Gastrocnemius medialis (tissue), 4 donors: ENCODE results near the gene SMAD3. TPM values are rescaled to one million over a fixed set of nuclear protein-coding genes. Genes with fewer than 3 reads are reported as not detected.
"Not testable (repeated sequence)": the region's sequence is repeated elsewhere in the genome, so short reads cannot be mapped to it uniquely, and the experiment has no call there.

ENCODE experiments used
- ATAC-seq, 2 donors: fragments of 150-250 bp; one replicate each; pipeline ENCODE4 v1.9.1; 2016
- DNase-seq, 2 donors: peaks; one replicate each; pipeline ENCODE4 v3.0.0-alpha.2; 2019
- H3K27ac ChIP-seq, 4 donors: fragments of 200-600 bp; sonication (generic); 1 replicate in 1 of 4; 2 replicates in 3 of 4; pipeline ENCODE4 v1.5.1; 2016 to 2018; ENCODE audit warnings: mild to moderate bottlenecking in 2 of 4, moderate library complexity in 1 of 4
- H3K27me3 ChIP-seq, 3 donors: fragments of 200-600 bp; sonication (generic) in 2 of 3; 1 replicate in 1 of 3; 2 replicates in 2 of 3; pipeline versions ENCODE4 v1.5.1 to v1.6.0; 2016 to 2019; ENCODE audit warnings: mild to moderate bottlenecking in 1 of 3, moderate library complexity in 1 of 3
- H3K36me3 ChIP-seq, 2 donors: fragments of 200-600 bp; sonication (generic) in 1 of 2; one replicate each; pipeline ENCODE4 v1.5.1; 2017 to 2018
- H3K4me1 ChIP-seq, 2 donors: fragments of 200-600 bp; sonication (generic) in 1 of 2; one replicate each; pipeline ENCODE4 v1.5.1; 2016 to 2017; ENCODE audit warnings: mild to moderate bottlenecking in 2 of 2
- H3K4me3 ChIP-seq, 4 donors: fragments of 200-600 bp; sonication (generic) in 3 of 4; 1 replicate in 1 of 4; 2 replicates in 3 of 4; pipeline ENCODE4 v1.5.1; 2016 to 2019; ENCODE audit warnings: mild to moderate bottlenecking in 2 of 4
- H3K9me3 ChIP-seq, 3 donors: fragments of 200-600 bp; sonication (generic) in 2 of 3; 1 replicate in 1 of 3; 2 replicates in 2 of 3; pipeline ENCODE4 v1.5.1; 2016 to 2019
- CTCF ChIP-seq, 5 experiments: fragments of 450-650 bp in 3 of 5; fragments of 200-600 bp in 2 of 5; sonication (generic) in 2 of 5; IDR thresholded peaks in 4 of 5; conservative IDR thresholded peaks in 1 of 5; 1 replicate in 4 of 5; 2 replicates in 1 of 5; pipeline ENCODE4 v1.5.1; 2016 to 2019; ENCODE audit warnings: antibody characterized with exemption in 5 of 5, mild to moderate bottlenecking in 3 of 5, moderate library complexity in 3 of 5
- POLR2A ChIP-seq, 2 donors: fragments of 450-650 bp; IDR thresholded peaks; one replicate each; pipeline ENCODE4 v1.6.1; 2017; ENCODE audit warnings: antibody characterized with exemption in 2 of 2, mild to moderate bottlenecking in 2 of 2, moderate library complexity in 2 of 2
- in situ Hi-C, 4 donors: fragments of 200-750 bp; cut with MboI; loops; one replicate each; pipeline versions ENCODE4 v1.15.0 to v1.8.0; 2017; ENCODE audit warnings: low sequenced_read_pairs in 4 of 4
- intact Hi-C: fragments of 100-400 bp; cut with DNase I; formaldehyde crosslinking; loops from one replicate; pipeline ENCODE4 v1.15.1; 2023; ENCODE audit warnings: low total_unique reads
- total RNA-seq, 4 donors: library from RNA; depleted of rRNA; stranded (reverse); fragments of >200 nt; gene quantifications; one replicate each; pipeline versions ENCODE4 v1.1.0 to v1.2.3, GENCODE V29; 2016

The SMAD3 gene
- total RNA-seq, 4 donors from 2014 or later, result 15.9 to 61.7 (median 26.3) TPM

- TF ChIP-seq POLR2A (IDR thresholded peaks at IDR 0.05) (no peak), CTCF (IDR thresholded peaks at IDR 0.05 in 4 of 5, conservative IDR thresholded peaks at IDR 0.05 in 1 of 5) (no peak)
- DNase-seq, result no peak
- Histone ChIP-seq H3K36me3 (no peaks in the 10 kb centered on the region), H3K4me1 (peaks cover 93 to 94% of the 10 kb centered on the region in 2 donors), H3K27me3 (no peaks in the 10 kb centered on the region), H3K27ac (peak overlapping the region; percentile 92 to 98 (median 94)), H3K4me3 (peak overlapping the region in 3 of 4 donors; percentile 7 to 26 (median 25)), H3K9me3 (no peaks in the 10 kb centered on the region)
- peak in 1 of 2 donors; percentile 9 for ATAC-seq
- in situ Hi-C loops (loop anchor here in 1 of 4 donors (10.0 kb wide), 1 partner anchor 45 kb away; no protein-coding TSS in a partner anchor), intact Hi-C loops (no loop called here)
Observed at GRCh38 chr15:67120009-67120838, 54.8 kb downstream of the SMAD3 start.

- H3K4me1 ChIP-seq, result peaks cover 92% of the 10 kb centered on the region in 2 donors
- ATAC-seq, result peak; percentile 15 to 20
- no peaks in the 10 kb centered on the region for H3K27me3 ChIP-seq
- H3K9me3 ChIP-seq, result no peaks in the 10 kb centered on the region
- in situ Hi-C loops, result loop anchor here in 1 of 4 donors (10.0 kb wide), 1 partner anchor 46 kb away; no protein-coding TSS in a partner anchor
- peak overlapping the region; percentile 7 to 26 (median 24) for H3K4me3 ChIP-seq
- peak; percentile 79 to 85 for DNase-seq
- H3K36me3 ChIP-seq, result no peaks in the 10 kb centered on the region
- TF ChIP-seq CTCF (IDR thresholded peaks at IDR 0.05 in 4 of 5, conservative IDR thresholded peaks at IDR 0.05 in 1 of 5) (no peak), POLR2A (IDR thresholded peaks at IDR 0.05) (peak; percentile 9 to 47)
- intact Hi-C loops, result no loop called here
- peak overlapping the region; percentile 92 to 98 (median 94) for H3K27ac ChIP-seq
Observed at GRCh38 chr15:67120839-67121643, 55.6 kb downstream of the SMAD3 start.

- DNase-seq (no peak), ATAC-seq (no peak)
- Histone ChIP-seq H3K4me1 (peaks cover 92% of the 10 kb centered on the region in 2 donors), H3K36me3 (no peaks in the 10 kb centered on the region), H3K4me3 (peak overlapping the region in 1 of 4 donors; percentile 7), H3K9me3 (no peaks in the 10 kb centered on the region), H3K27ac (peak overlapping the region; percentile 92 to 98 (median 94)), H3K27me3 (no peaks in the 10 kb centered on the region)
- TF ChIP-seq CTCF (IDR thresholded peaks at IDR 0.05 in 4 of 5, conservative IDR thresholded peaks at IDR 0.05 in 1 of 5), result no peak
- TF ChIP-seq POLR2A (IDR thresholded peaks at IDR 0.05), result no peak
- intact Hi-C loops, result no loop called here
- in situ Hi-C loops, result loop anchor here in 1 of 4 donors (10.0 kb wide), 1 partner anchor 47 kb away; no protein-coding TSS in a partner anchor
Observed at GRCh38 chr15:67121644-67122605, 56.5 kb downstream of the SMAD3 start.

- Histone ChIP-seq H3K27ac (peak overlapping the region; percentile 92 to 98 (median 94)), H3K4me1 (peaks cover 92% of the 10 kb centered on the region in 2 donors)
- intact Hi-C loops, result not testable (repeated sequence)
Observed at GRCh38 chr15:67122816-67123215, 57.4 kb downstream of the SMAD3 start.

GRCh38 chr15:67123291-67123690 is 57.9 kb downstream of the SMAD3 start:
- H3K36me3 ChIP-seq, H3K9me3 ChIP-seq, DNase-seq, intact Hi-C loops, H3K4me3 ChIP-seq, ATAC-seq, H3K27me3 ChIP-seq: not testable (repeated sequence)
- Histone ChIP-seq H3K4me1 (peaks cover 92% of the 10 kb centered on the region in 2 donors), H3K27ac (peak overlapping the region; percentile 92 to 98 (median 94))
- in situ Hi-C loops, result loop anchor here in 1 of 4 donors (10.0 kb wide), 1 partner anchor 48 kb away; no protein-coding TSS in a partner anchor

More at GRCh38 chr15:67122816-67123215, 57.4 kb downstream of the SMAD3 start:
- H3K27me3 ChIP-seq, ATAC-seq, H3K36me3 ChIP-seq, H3K9me3 ChIP-seq, H3K4me3 ChIP-seq, DNase-seq: not testable (repeated sequence)
- in situ Hi-C loops, result loop anchor here in 1 of 4 donors (10.0 kb wide), 1 partner anchor 48 kb away; no protein-coding TSS in a partner anchor
